Muscle of leg (tissue), 16 donors: ENCODE data around the gene PABPC4L. TPM values are rescaled to one million over a fixed set of nuclear protein-coding genes. Genes with fewer than 3 reads are reported as not detected.
"Not testable (repeated sequence)": the region's sequence is repeated elsewhere in the genome, so short reads cannot be mapped to it uniquely, and the experiment has no call there.

Experiments
- DNase-seq: peaks from one replicate; pipeline ENCODE4 v3.0.0; 2013
- H3K27ac ChIP-seq: one replicate; pipeline ENCODE4 v1.5.1; 2013; ENCODE audit warnings: mild to moderate bottlenecking, low read length, control low read depth
- H3K27me3 ChIP-seq: one replicate; pipeline ENCODE4 v1.6.1; 2013; ENCODE audit warnings: low read length; ENCODE audit not compliant: control insufficient read depth, insufficient read depth
- H3K36me3 ChIP-seq: one replicate; pipeline ENCODE4 v1.6.1; 2013; ENCODE audit warnings: low read length; ENCODE audit not compliant: control insufficient read depth, insufficient read depth
- H3K4me1 ChIP-seq: one replicate; pipeline ENCODE4 v1.6.1; 2013; ENCODE audit warnings: low read length; ENCODE audit not compliant: control insufficient read depth, insufficient read depth
- H3K4me3 ChIP-seq: one replicate; pipeline ENCODE4 v1.5.1; 2013; ENCODE audit warnings: low read length, control low read depth
- H3K9me3 ChIP-seq: replicated peaks from 2 replicates; pipeline ENCODE4 v1.6.1; 2013; ENCODE audit warnings: low read depth, low read length; ENCODE audit not compliant: control insufficient read depth
- WGBS: methylation state at CpG from one replicate; pipeline ENCODE4 v1.1.5; 2013; ENCODE audit warnings: missing lambda C conversion rate; ENCODE audit not compliant: insufficient coverage; 5-methylcytosine and 5-hydroxymethylcytosine counted together
- long read RNA-seq, 11 donors: transcript quantifications; one replicate each; lab custom pipeline, GENCODE V29; 2026
- polyA plus RNA-seq, 8 donors: library from polyadenylated mRNA; unstranded; fragments of 120-200 nt; gene quantifications; one replicate each; pipeline versions ENCODE4 v1.2.1 to v1.2.3, GENCODE V29; 2013; ENCODE audit warnings: inconsistent platforms in 1 of 8, low replicate concordance in 1 of 8; ENCODE audit not compliant: insufficient read length in 8 of 8, insufficient read depth in 1 of 8
- total RNA-seq: library from RNA; stranded (reverse); fragments of 120-200 nt; gene quantifications from one replicate; pipeline ENCODE4 v1.2.4, GENCODE V29; 2013

Gene PABPC4L
- total RNA-seq (6.0 TPM), polyA plus RNA-seq (10 to 100 TPM in 1 of 8 donors, 1 to 10 TPM in 7; 6.5 to 11.7 (median 8.8) TPM)
- long read RNA-seq, donor 1, result 0 reads
- long read RNA-seq, donor 2, full-length matches to known transcripts, result 2 of 2 reads
- long read RNA-seq, donor 2, partial matches to known transcripts, result 0 of 2 reads
- long read RNA-seq, donor 2, other reads (novel, unspliced or antisense), result 0 of 2 reads
- long read RNA-seq, donor 3, full-length matches to known transcripts, result 1 of 1 reads
- long read RNA-seq, donor 3, partial matches to known transcripts, result 0 of 1 reads
- long read RNA-seq, donor 3, other reads (novel, unspliced or antisense), result 0 of 1 reads
- long read RNA-seq, donor 4, partial matches to known transcripts, result 7 of 7 reads
- long read RNA-seq, donor 4, other reads (novel, unspliced or antisense), result 0 of 7 reads
- long read RNA-seq, donor 5, full-length matches to known transcripts, result 3 of 3 reads
- long read RNA-seq, donor 5, partial matches to known transcripts, result 0 of 3 reads
- long read RNA-seq, donor 5, other reads (novel, unspliced or antisense), result 0 of 3 reads
- long read RNA-seq, donor 6, full-length matches to known transcripts, result 1 of 1 reads
- long read RNA-seq, donor 6, partial matches to known transcripts, result 0 of 1 reads
- long read RNA-seq, donor 6, other reads (novel, unspliced or antisense), result 0 of 1 reads
- long read RNA-seq, donor 7, result 0 reads
- long read RNA-seq, donor 8, full-length matches to known transcripts, result 1 of 1 reads
- long read RNA-seq, donor 8, partial matches to known transcripts, result 0 of 1 reads
- long read RNA-seq, donor 8, other reads (novel, unspliced or antisense), result 0 of 1 reads
- long read RNA-seq, donor 9, full-length matches to known transcripts, result 2 of 2 reads
- long read RNA-seq, donor 9, partial matches to known transcripts, result 0 of 2 reads
- long read RNA-seq, donor 9, other reads (novel, unspliced or antisense), result 0 of 2 reads
- long read RNA-seq, donor 10, full-length matches to known transcripts, result 1 of 1 reads
- long read RNA-seq, donor 10, partial matches to known transcripts, result 0 of 1 reads
- long read RNA-seq, donor 10, other reads (novel, unspliced or antisense), result 0 of 1 reads
- long read RNA-seq, donor 11, result 0 reads

DNA sequence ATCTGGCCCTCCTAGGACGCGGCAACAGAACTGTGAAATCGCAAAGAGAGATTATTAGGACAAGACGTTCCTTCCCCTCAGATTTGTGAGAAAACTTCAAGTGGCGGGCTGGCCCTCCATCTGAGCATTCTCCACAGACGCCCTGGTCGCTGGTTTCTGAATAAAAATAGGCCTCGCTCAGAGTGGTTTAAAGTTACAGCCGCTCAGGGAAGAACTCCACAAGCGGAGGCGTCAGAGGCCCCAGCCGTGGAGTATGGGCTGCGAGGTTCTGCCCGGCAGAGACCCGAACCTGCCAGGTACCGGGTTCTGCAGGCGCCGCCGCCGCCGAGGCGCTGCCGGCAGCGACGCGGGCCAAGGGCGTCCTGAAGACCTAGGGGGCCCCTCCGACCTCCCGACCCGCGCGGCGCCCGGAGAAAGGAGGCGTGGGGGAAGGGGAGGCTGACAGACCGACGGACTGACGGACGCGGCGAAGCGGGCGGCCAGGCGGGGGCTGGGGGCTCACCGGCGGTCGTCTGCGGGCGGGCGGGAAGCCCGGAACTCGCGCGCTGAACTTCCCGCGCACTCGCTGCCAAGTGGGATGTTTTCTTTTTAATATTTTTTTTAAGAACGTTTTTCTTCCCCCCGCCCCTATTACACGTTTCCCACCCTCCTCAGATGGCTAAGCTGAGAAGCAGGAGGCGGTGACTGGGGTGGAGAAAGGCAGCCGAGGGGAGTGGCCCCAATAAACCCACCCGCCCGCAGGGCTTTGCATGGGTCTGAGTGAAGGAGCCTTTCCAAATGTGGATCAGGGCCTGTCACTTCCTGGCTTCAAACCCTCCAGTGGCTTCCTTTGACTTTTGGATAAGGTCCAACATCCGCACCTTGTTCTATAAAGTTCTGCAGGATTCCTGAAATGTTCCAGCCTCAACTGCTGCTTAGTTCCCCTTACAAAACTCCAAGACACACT lies at the start of gene PABPC4L:
Gene PABPC4L (minus strand): TSS at position 574 of the 946 bp plus-strand sequence. CDS start 770 bp downstream, outside the sequence.
- peaks cover 14% of the 10 kb centered on the region for H3K4me1 ChIP-seq
- H3K27ac ChIP-seq, result peak within 1 kb of the TSS; percentile 88
- no peaks in the 10 kb centered on the region for H3K9me3 ChIP-seq
- under 1% methylated on average over 44 of the region's 65 CpGs for WGBS
- no peaks in the 10 kb centered on the region for H3K27me3 ChIP-seq
- peak within 1 kb of the TSS; percentile 64 for H3K4me3 ChIP-seq
- peak; percentile 96 for DNase-seq
- peaks cover 6% of the 10 kb centered on the region for H3K36me3 ChIP-seq

DNA sequence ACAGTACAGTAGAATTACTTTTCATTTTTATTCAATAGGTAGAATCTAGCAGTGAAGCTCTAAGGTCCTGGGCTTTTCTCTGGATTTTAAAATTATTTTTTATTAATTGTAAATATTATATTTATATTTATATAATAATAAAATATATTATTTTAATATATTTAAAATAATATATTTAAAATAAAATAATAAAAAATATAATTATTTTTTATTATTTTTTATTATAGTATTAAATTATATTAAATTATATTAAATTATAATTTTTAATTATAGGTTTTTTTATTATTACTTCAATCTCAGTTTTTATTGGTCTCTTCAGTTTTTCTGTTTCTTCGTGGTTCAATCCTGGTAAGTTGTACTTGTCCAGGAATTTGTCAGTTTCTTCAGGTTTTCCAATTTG lies 49.7 kb upstream of the PABPC4L start:
- DNase-seq, result no peak
- Histone ChIP-seq H3K9me3 (no peaks in the 10 kb centered on the region), H3K4me3 (no peak overlapping the region), H3K4me1 (no peaks in the 10 kb centered on the region), H3K36me3 (no peaks in the 10 kb centered on the region), H3K27ac (no peak overlapping the region), H3K27me3 (no peaks in the 10 kb centered on the region)
- WGBS, result no CpG with 5 or more reads among the region's 1 CpG

DNA sequence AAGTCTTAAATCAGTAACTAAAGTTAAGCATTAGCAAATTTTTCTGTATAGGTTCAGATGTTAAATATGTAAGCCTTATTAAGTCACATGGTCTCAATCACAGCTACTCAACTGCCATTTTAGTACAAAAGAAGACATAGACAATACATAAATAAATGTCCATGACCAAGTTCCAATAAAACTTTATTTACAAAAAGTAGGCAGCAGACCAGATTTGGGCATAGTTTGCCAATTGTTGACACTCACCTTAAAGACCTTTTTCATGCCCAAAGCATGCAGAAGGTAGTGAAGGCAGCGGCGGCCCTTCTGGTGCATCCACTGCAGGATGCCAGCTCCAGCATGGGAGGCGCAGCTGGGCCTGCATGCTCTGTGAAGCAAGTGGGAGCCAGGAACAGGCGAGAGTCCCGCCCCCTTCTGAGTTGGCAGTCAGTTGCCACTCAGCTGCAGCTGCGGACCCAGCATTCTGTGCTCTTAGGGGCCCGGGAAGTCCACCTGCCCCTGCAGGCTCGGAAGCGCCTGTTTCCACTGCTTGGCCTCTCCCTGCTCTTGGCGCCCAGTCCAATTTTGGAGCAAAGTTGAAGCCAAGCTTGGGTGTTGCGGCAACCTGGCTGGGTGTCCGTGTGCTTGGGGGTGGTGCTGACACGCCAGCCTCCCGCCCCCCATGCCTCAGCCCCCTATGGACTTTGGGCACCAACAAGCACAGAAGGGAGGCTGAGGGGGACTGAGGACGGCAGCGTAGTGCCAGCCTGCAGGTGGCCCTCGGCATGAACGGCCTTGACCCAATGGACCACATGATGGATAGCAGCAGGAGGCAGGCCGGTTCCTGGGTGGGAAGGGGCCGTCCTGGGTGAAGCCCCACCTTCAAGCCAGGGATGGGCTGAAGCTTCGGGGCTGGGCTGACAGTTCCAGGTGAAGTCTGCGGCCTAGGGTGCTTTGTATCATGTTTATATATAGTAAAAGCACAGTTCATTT lies 42.4 kb upstream of the PABPC4L start:
- Histone ChIP-seq H3K9me3 (no peaks in the 10 kb centered on the region), H3K27me3 (no peaks in the 10 kb centered on the region), H3K4me1 (no peaks in the 10 kb centered on the region), H3K27ac (no peak overlapping the region), H3K36me3 (no peaks in the 10 kb centered on the region), H3K4me3 (no peak overlapping the region)
- WGBS, result 88% methylated on average over 18 of the region's 22 CpGs
- no peak for DNase-seq

DNA sequence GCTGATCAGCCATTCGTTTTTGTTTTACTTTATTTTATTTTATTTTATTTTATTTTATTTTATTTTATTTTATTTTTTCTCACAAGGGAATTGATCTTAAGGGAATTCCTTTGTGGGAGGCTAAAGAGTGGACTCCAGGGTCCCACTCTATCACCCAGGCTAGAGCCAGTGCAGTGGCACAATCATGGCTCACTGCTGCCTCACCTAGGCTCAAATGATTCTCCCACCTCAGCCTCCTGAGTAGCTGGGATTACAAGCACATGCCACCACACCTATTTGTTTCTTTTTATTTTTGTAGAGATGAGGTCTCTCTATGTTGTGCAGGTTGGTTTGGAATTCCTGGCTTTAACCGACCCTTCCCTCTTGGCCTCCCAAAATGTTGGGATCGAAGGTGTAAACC lies 17.5 kb upstream of the PABPC4L start:
- H3K9me3 ChIP-seq, result no peaks in the 10 kb centered on the region
- H3K36me3 ChIP-seq, result no peaks in the 10 kb centered on the region
- H3K4me1 ChIP-seq, result no peaks in the 10 kb centered on the region
- no peak overlapping the region for H3K4me3 ChIP-seq
- no peak overlapping the region for H3K27ac ChIP-seq
- WGBS, result 93% methylated on average over 2 of the region's 3 CpGs
- no peak for DNase-seq
- H3K27me3 ChIP-seq, result no peaks in the 10 kb centered on the region

DNA sequence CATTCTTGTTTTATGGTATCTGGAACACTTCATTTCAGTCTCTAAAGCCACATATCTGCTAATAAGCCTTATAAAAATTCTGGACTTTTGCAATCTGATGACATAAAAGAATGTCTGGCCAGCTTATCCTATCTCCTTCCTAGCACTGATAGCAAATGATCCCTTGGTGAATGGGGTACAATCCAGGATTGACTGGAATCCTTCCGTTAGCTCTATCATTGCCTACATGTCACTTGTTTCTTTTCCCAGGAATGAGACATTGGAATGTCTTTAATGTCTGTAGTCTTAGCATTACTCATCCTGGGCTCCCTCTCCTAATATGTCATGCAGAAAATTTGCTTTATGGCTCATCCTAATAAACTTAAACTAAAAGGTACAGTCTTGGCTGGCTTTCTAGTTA lies 14.8 kb upstream of the PABPC4L start:
- Histone ChIP-seq H3K4me3 (no peak overlapping the region), H3K27me3 (no peaks in the 10 kb centered on the region), H3K9me3 (no peaks in the 10 kb centered on the region), H3K27ac (no peak overlapping the region), H3K4me1 (no peaks in the 10 kb centered on the region), H3K36me3 (no peaks in the 10 kb centered on the region)
- DNase-seq, result peak; percentile 24
- WGBS, result no CpG with 5 or more reads among the region's 1 CpG

DNA sequence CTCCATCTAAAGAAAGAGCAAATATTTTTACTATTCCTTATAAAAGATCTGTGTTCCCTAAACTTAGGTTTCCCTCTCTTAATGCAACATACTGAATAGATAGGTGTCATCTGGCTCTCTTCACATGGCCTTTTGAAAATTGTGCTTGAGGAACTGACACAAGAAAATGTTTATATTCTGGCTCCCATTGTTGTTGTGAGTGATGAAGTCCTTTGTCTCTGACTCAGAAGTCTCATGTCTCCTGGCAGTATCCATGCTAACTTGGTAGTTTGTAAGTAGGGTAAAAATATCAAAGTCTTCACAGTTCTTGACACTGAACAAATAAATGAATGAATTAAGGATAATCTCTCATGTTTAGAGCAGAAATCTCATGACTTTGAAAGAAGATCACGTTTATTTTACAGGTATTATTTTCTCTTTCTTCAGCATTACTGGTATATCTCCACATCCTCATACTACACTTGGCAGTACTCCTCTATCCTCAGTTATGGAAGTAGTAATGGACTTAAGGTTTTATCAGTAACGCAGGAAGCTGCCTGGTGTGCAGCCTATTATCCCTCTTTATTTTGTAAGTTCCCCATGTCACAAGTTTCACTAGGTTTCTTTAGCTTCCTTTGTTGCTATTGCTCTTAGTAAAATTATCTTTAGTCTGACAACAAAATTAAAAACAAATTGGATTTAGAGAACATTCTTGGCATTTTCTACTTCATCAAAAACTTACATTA lies 14.2 kb upstream of the PABPC4L start:
- H3K4me1 ChIP-seq, result no peaks in the 10 kb centered on the region
- no peak for DNase-seq
- no CpG with 5 or more reads among the region's 2 CpGs for WGBS
- H3K4me3 ChIP-seq, result no peak overlapping the region
- no peaks in the 10 kb centered on the region for H3K27me3 ChIP-seq
- no peaks in the 10 kb centered on the region for H3K36me3 ChIP-seq
- no peak overlapping the region for H3K27ac ChIP-seq
- H3K9me3 ChIP-seq, result no peaks in the 10 kb centered on the region

DNA sequence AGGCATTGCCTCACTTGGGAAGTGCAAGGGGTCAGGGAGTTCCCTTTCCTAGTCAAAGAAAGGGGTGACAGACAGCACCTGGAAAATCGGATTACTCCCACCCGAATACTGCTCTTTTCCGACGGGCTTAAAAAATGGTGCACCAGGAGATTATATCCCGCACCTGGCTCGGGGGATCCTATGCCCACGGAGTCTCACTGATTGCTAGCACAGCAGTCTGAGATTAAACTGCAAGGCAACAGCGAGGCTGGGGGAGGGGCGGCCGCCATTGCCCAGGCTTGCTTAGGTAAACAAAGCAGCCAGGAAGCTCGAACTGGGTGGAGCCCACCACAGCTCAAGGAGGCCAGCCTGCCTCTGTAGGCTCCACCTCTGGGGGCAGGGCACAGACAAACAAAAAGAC lies 6.4 kb upstream of the PABPC4L start:
- H3K36me3 ChIP-seq, H3K4me1 ChIP-seq, H3K27me3 ChIP-seq, H3K4me3 ChIP-seq, H3K27ac ChIP-seq, DNase-seq, H3K9me3 ChIP-seq: not testable (repeated sequence)
- WGBS, result 92% methylated on average over 7 of the region's 11 CpGs

DNA sequence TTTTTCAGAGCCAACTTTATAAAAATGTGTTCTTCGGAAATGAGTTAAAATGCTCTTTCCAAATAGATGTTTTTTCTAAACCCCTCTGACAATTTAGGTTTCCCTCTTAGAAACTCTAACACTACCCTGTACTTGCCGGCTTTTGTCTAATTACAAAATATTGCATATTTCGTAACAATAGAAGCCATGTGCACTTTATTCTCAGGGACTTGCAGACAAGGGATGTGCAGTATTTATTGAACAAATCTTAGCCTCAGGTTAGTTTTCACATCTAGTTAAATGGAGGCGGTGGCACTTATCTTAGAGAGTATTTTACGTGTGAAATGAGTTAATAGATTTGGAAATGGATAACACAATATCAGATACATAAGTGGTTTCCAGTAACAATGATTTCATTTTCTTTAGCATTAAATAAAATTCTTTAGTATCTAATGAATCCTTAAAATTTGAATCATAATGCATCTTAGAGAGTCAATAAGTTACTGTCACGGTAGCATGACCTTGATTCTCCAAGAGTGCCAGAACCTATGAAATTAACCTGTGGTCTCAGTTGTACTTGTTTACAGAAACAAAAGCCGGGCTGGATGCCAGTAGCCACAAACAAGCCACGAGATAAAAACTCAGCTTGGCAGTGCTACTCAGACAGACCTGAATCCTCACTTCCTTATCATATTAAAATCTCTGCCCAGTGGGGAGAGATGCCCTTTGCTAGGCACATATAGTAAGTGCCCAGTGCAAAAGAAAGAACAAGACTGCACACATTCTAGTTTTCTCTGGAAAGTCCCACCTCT lies 772 bp upstream of the PABPC4L start:
- WGBS, result 67% methylated on average over 1 of the region's 8 CpGs
- peaks cover 6% of the 10 kb centered on the region for H3K36me3 ChIP-seq
- H3K27me3 ChIP-seq, result no peaks in the 10 kb centered on the region
- H3K27ac ChIP-seq, result peak overlapping the region; percentile 88
- no peak for DNase-seq
- H3K9me3 ChIP-seq, result peaks cover 1% of the 10 kb centered on the region
- peak overlapping the region; percentile 64 for H3K4me3 ChIP-seq
- peaks cover 14% of the 10 kb centered on the region for H3K4me1 ChIP-seq
